Measurements from ENCODE around the gene SLC30A1. TPM values are rescaled to one million over a fixed set of nuclear protein-coding genes. Genes with fewer than 3 reads are reported as not detected.

Gene SLC30A1
- total and polyA plus RNA-seq, 8 donors = 0.58 to 30.1 (median 5.5) TPM

- no peak for TF ChIP-seq CTCF (IDR thresholded peaks at IDR 0.05)
- TF ChIP-seq EP300 (IDR thresholded peaks at IDR 0.05) = no peak
- no peak for TF ChIP-seq POLR2A (IDR thresholded peaks at IDR 0.05)
- no peak for TF ChIP-seq POLR2AphosphoS5 (IDR thresholded peaks at IDR 0.05)
- no peaks in the 10 kb centered on the region for H3K9me3 ChIP-seq
- no peak overlapping the region for H3K27ac ChIP-seq
- H3K27me3 ChIP-seq = no peaks in the 10 kb centered on the region
- H3K4me3 ChIP-seq = no peak overlapping the region
- WGBS, 5 donors = 39 to 54% (median 45%) methylated on average over 9 of the region's 9 CpGs
- intact Hi-C loops (cut with DNase I; ENCODE audit: low total_unique reads) = no loop called here
- H3K4me1 ChIP-seq = no peaks in the 10 kb centered on the region
- H3K36me3 ChIP-seq = no peaks in the 10 kb centered on the region
- DNase-seq = no peak
These were observed 49.5 kb downstream of the SLC30A1 start for GRCh38 chr1:211529453-211529852.

- WGBS, 5 donors = 86 to 96% (median 89%) methylated on average over 5 to 7 of the region's 7 CpGs
- no peak for DNase-seq
- Histone ChIP-seq H3K4me1 (no peaks in the 10 kb centered on the region), H3K27ac (no peak overlapping the region), H3K4me3 (no peak overlapping the region), H3K9me3 (no peaks in the 10 kb centered on the region), H3K36me3 (no peaks in the 10 kb centered on the region), H3K27me3 (no peaks in the 10 kb centered on the region)
- TF ChIP-seq CTCF (IDR thresholded peaks at IDR 0.05) (no peak), POLR2AphosphoS5 (IDR thresholded peaks at IDR 0.05) (no peak), EP300 (IDR thresholded peaks at IDR 0.05) (no peak), POLR2A (IDR thresholded peaks at IDR 0.05) (no peak)
- intact Hi-C loops (cut with DNase I; ENCODE audit: low total_unique reads) = no loop called here
These were observed 50.0 kb downstream of the SLC30A1 start for GRCh38 chr1:211529011-211529410.

- H3K4me3 ChIP-seq = no peak overlapping the region
- no peaks in the 10 kb centered on the region for H3K36me3 ChIP-seq
- no peaks in the 10 kb centered on the region for H3K4me1 ChIP-seq
- TF ChIP-seq CTCF (IDR thresholded peaks at IDR 0.05) (no peak), POLR2A (IDR thresholded peaks at IDR 0.05) (no peak), POLR2AphosphoS5 (IDR thresholded peaks at IDR 0.05) (no peak), EP300 (IDR thresholded peaks at IDR 0.05) (no peak)
- WGBS, 5 donors = 64 to 70% (median 68%) methylated on average over 5 of the region's 5 CpGs
- H3K27ac ChIP-seq = no peak overlapping the region
- DNase-seq = no peak
- intact Hi-C loops (cut with DNase I; ENCODE audit: low total_unique reads) = no loop called here
- no peaks in the 10 kb centered on the region for H3K27me3 ChIP-seq
- no peaks in the 10 kb centered on the region for H3K9me3 ChIP-seq
These were observed 51.1 kb downstream of the SLC30A1 start for GRCh38 chr1:211527888-211528287.

GRCh38 chr1:211527006-211527405 is 52.0 kb downstream of the SLC30A1 start:
- TF ChIP-seq POLR2AphosphoS5 (IDR thresholded peaks at IDR 0.05) = no peak
- TF ChIP-seq CTCF (IDR thresholded peaks at IDR 0.05) = no peak
- TF ChIP-seq POLR2A (IDR thresholded peaks at IDR 0.05) = no peak
- TF ChIP-seq EP300 (IDR thresholded peaks at IDR 0.05) = no peak
- Histone ChIP-seq H3K27me3 (no peaks in the 10 kb centered on the region), H3K36me3 (no peaks in the 10 kb centered on the region), H3K27ac (no peak overlapping the region), H3K4me1 (no peaks in the 10 kb centered on the region), H3K9me3 (no peaks in the 10 kb centered on the region), H3K4me3 (no peak overlapping the region)
- intact Hi-C loops (cut with DNase I; ENCODE audit: low total_unique reads) = no loop called here
- 88 to 100% (median 95%) methylated on average over 3 of the region's 3 CpGs for WGBS, 5 donors
- DNase-seq = no peak
